Astrocyte (in vitro differentiated cells and primary cell): ENCODE results near the gene P2RY6.

ENCODE experiments used
- EZH2 ChIP-seq: IDR thresholded peaks from 2 replicates; pipeline ENCODE4 v1.6.1; 2012; ENCODE audit warnings: mild to moderate bottlenecking, low read length, inconsistent platforms; ENCODE audit not compliant: insufficient read depth
- TF ChIP-seq, protein P1 (sequence below): IDR thresholded peaks from 2 replicates; pipeline ENCODE4 v1.5.1; 2011; ENCODE audit warnings: low read depth, mild to moderate bottlenecking, inconsistent platforms, low read length, moderate library complexity; ENCODE audit not compliant: insufficient read depth

DNA sequence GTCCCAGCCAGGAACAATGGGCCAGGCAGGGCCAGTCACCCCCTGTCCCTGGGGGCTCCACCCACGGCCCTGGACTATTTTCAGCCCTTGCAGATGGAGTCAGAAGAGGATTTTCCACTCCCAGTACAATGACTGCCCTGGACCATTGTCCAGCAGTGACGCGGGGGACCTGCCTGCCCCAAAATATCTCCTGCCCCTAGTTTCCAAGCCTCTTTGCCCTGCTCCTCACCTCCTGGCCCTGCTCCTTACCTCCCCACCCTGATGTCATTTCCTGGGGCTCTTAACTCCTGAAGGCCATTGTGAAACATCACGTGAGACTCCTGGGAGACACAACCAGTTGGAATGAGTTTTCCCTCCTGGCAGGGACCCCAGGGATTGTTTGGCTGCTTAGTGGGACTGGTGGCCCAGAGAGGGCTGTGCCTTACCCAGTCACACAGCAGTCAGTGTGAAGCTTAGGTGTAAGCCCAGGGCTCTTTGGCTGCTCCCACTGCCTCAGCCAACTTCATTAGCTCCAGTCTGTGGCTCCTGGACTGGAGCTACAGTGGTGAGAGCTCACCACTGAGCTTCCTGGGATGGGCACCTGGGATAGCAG is 31.9 kb upstream of the P2RY6 start:
- no peak for TF ChIP-seq EZH2
- TF ChIP-seq, protein P1, sequence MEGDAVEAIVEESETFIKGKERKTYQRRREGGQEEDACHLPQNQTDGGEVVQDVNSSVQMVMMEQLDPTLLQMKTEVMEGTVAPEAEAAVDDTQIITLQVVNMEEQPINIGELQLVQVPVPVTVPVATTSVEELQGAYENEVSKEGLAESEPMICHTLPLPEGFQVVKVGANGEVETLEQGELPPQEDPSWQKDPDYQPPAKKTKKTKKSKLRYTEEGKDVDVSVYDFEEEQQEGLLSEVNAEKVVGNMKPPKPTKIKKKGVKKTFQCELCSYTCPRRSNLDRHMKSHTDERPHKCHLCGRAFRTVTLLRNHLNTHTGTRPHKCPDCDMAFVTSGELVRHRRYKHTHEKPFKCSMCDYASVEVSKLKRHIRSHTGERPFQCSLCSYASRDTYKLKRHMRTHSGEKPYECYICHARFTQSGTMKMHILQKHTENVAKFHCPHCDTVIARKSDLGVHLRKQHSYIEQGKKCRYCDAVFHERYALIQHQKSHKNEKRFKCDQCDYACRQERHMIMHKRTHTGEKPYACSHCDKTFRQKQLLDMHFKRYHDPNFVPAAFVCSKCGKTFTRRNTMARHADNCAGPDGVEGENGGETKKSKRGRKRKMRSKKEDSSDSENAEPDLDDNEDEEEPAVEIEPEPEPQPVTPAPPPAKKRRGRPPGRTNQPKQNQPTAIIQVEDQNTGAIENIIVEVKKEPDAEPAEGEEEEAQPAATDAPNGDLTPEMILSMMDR: no peak
